ENCODE data around the gene DLGAP1. TPM values are rescaled to one million over a fixed set of nuclear protein-coding genes. Genes with fewer than 3 reads are reported as not detected.

DLGAP1 gene
- total and polyA plus RNA-seq, 2 of the 8 experiments (the other 6 are each of a cell fraction or from before 2014, with no cell fraction given) = 11.8 to 16.9 TPM

DNA sequence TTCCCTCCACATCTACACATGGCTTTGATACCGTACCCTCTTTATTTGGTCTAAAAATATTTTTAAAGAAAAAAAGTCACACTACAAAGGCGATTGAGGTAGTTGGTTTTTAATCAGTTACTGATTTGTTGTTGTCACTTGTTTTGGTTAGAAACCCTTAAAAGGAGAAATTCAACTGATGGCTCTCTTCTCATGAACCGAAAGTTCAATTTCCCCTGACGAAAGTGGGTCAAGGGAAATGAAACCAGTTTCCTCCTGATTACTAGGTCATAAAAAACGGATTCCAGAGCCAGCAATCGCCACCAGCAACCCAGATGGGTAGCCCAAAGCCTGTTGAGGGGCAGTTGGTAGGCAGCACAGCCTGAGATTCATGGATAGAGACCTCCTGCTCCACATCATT lies 63.2 kb downstream of the DLGAP1 start:
- Histone ChIP-seq H4K8ac (ENCODE audit: extremely low read depth, insufficient read depth, low read length) (no peak overlapping the region), H2BK20ac (ENCODE audit: low read length) (no peak overlapping the region), H2BK15ac (ENCODE audit: low read length) (no peak overlapping the region), H2BK12ac (ENCODE audit: low read depth, low read length) (no peak overlapping the region), H3K79me1 (ENCODE audit: low read depth, low read length) (peaks cover 4% of the 10 kb centered on the region; the same call in 1 of the 2 replicates), H2BK120ac (replicated peaks; ENCODE audit: low read depth, low read length) (no peak overlapping the region), H3K27ac (ENCODE audit: low read depth, low read length) (no peak overlapping the region), H2AFZ (ENCODE audit: low read length) (no peak overlapping the region), H3K18ac (ENCODE audit: extremely low read depth, low read length) (no peak overlapping the region), H3K4me2 (ENCODE audit: insufficient read depth in 1 of 2, low read depth in 2 of 2, low read length in 2 of 2) (no peak overlapping the region), H3K14ac (ENCODE audit: insufficient read length) (no peak overlapping the region), H3K23me2 (ENCODE audit: low read depth, low read length) (no peaks in the 10 kb centered on the region), H3K4ac (replicated peaks; ENCODE audit: insufficient read length, low read depth, low read length) (no peak overlapping the region), H3K4me3 (ENCODE audit: extremely low read depth in 1 of 4, insufficient read depth in 2 of 4, low read depth in 3 of 4, low read length in 4 of 4) (no peak overlapping the region), H3K4me1 (replicated peaks in 1 of 4; ENCODE audit: control insufficient read depth in 3 of 4, insufficient read depth in 4 of 4, low read length in 3 of 4) (no peaks in the 10 kb centered on the region), H3K27me3 (replicated peaks in 1 of 4; ENCODE audit: control insufficient read depth in 3 of 4, extremely low read depth in 1 of 4, insufficient read depth in 3 of 4, low read length in 3 of 4) (no peaks in the 10 kb centered on the region), H4K20me1 (replicated peaks in 1 of 2; ENCODE audit: control insufficient read depth in 1 of 2, insufficient read depth in 2 of 2, low read length in 2 of 2) (peaks cover 0 to 2% of the 10 kb centered on the region in 2 experiments), H2BK5ac (ENCODE audit: low read depth, low read length) (no peak overlapping the region), H3K23ac (ENCODE audit: insufficient read length) (no peak overlapping the region), H3K36me3 (ENCODE audit: control insufficient read depth in 2 of 4, insufficient read depth in 4 of 4, low read length in 3 of 4) (no peaks in the 10 kb centered on the region), H4K91ac (replicated peaks; ENCODE audit: insufficient read length, low read length) (no peak overlapping the region), H3K56ac (replicated peaks; ENCODE audit: insufficient read length, low read depth, low read length) (no peak overlapping the region), H2AK5ac (ENCODE audit: low read depth, low read length) (no peak overlapping the region), H3K9ac (replicated peaks in 1 of 4; ENCODE audit: extremely low read depth in 1 of 4, low read depth in 3 of 4, low read length in 3 of 4) (no peak overlapping the region), H3K79me2 (ENCODE audit: control insufficient read depth in 1 of 2, insufficient read depth in 2 of 2, low read length in 2 of 2) (peaks cover 0 to 38% of the 10 kb centered on the region in 2 experiments; a peak in 3 of 4 replicates), H3K9me3 (ENCODE audit: insufficient read depth in 2 of 2, low read depth in 1 of 2, low read length in 1 of 2) (no peaks in the 10 kb centered on the region), H4K5ac (ENCODE audit: insufficient read length, low read depth, low read length) (no peak overlapping the region)
- ChIA-PET CTCF (ENCODE audit: partially characterized antibody) (no interaction called here), POLR2A (ENCODE audit: partially characterized antibody) (no interaction called here)
- no peak for FAIRE-seq
- no peak for DNase-seq (ENCODE audit: low read depth in 1 of 2, low spot score in 2 of 2)
- TF ChIP-seq RBBP5 (IDR thresholded peaks at IDR 0.05; ENCODE audit: borderline replicate concordance, low read depth, low read length) (no peak), POLR2A (IDR thresholded peaks at IDR 0.05; ENCODE audit: control extremely low read depth in 1 of 2, low read depth in 2 of 2, low read length in 2 of 2) (no peak), TCF12 (IDR thresholded peaks at IDR 0.05; ENCODE audit: low read depth, low read length) (no peak), SP4 (IDR thresholded peaks at IDR 0.05; ENCODE audit: low read length) (no peak)
- WGBS, 2 experiments (ENCODE audit: extremely low coverage in 1 of 2, insufficient coverage in 1 of 2, insufficient read length in 1 of 2, insufficient replicate concordance in 2 of 2, low coverage in 1 of 2, low lambda C conversion rate in 2 of 2, missing lambda C conversion rate in 1 of 2) = 92% methylated on average over 6 of the region's 6 CpGs; no CpG with 5 or more reads in 1 of the 2 experiments
